H1 (cell line): ENCODE measurements around the gene SLC16A5. TPM values are rescaled to one million over a fixed set of nuclear protein-coding genes. Genes with fewer than 3 reads are reported as not detected.

ENCODE experiments used
- CTCF ChIA-PET: fragments of 300-600 bp; sonication (Branson Sonifier 250); formaldehyde crosslinking; loops from one replicate; lab custom pipeline; 2021; ENCODE audit not compliant: partially characterized antibody; lab: Charles Lee
- POLR2A ChIA-PET: fragments of 300-600 bp; sonication (Branson Sonifier 250); formaldehyde crosslinking; loops from one replicate; lab custom pipeline; 2021; ENCODE audit warnings: inconsistent platforms; ENCODE audit not compliant: partially characterized antibody; lab: Charles Lee
- DNase-seq, 2 experiments: peaks; one replicate each; pipeline versions ENCODE4 v3.0.0 to v3.0.0-alpha.2; 2010 to 2022; ENCODE audit warnings: low spot score in 2 of 2, low read depth in 1 of 2, mixed read lengths in 1 of 2
- FAIRE-seq: peaks from 2 replicates; lab custom pipeline; 2011; peaks lifted over from hg19 to GRCh38; lab: Jason Lieb, UNC
- H2AFZ ChIP-seq: 2 replicates; pipeline ENCODE4 v1.8.1; 2012; ENCODE audit warnings: low read length, inconsistent platforms
- H2AK5ac ChIP-seq: 2 replicates; pipeline ENCODE4 v1.6.1; 2013; ENCODE audit warnings: low read depth, low read length
- H2BK120ac ChIP-seq: replicated peaks from 2 replicates; pipeline ENCODE3; 2013; ENCODE audit warnings: low read depth, low read length, inconsistent platforms
- H2BK12ac ChIP-seq: 2 replicates; pipeline ENCODE4 v1.6.1; 2013; ENCODE audit warnings: low read depth, low read length
- H2BK15ac ChIP-seq: 2 replicates; pipeline ENCODE4 v1.6.1; 2013; ENCODE audit warnings: low read length
- H2BK20ac ChIP-seq: 2 replicates; pipeline ENCODE4 v1.6.1; 2013; ENCODE audit warnings: low read length
- H2BK5ac ChIP-seq: 2 replicates; pipeline ENCODE4 v1.6.1; 2013; ENCODE audit warnings: low read depth, low read length
- H3K14ac ChIP-seq: 2 replicates; pipeline ENCODE4 v1.6.1; 2013; ENCODE audit warnings: inconsistent platforms; ENCODE audit not compliant: insufficient read length
- H3K18ac ChIP-seq: 2 replicates; pipeline ENCODE4 v1.6.1; 2013; ENCODE audit warnings: low read length; ENCODE audit errors: extremely low read depth
- H3K23ac ChIP-seq: 2 replicates; pipeline ENCODE4 v1.6.1; 2013; ENCODE audit warnings: inconsistent platforms; ENCODE audit not compliant: insufficient read length
- H3K23me2 ChIP-seq: 2 replicates; pipeline ENCODE4 v1.6.1; 2013; ENCODE audit warnings: low read depth, low read length
- H3K27ac ChIP-seq: 2 replicates; pipeline ENCODE4 v1.6.1; 2011; ENCODE audit warnings: low read depth, low read length, inconsistent platforms
- H3K27me3 ChIP-seq, 4 experiments: replicated peaks in 1 of 4; 1 replicate in 1 of 4; 2 replicates in 3 of 4; pipeline versions ENCODE4 v1.6.1 to v1.8.1; 2011 to 2013; ENCODE audit warnings: low read length in 3 of 4, mild to moderate bottlenecking in 3 of 4, inconsistent platforms in 2 of 4, mixed read lengths in 2 of 4, moderate library complexity in 1 of 4; ENCODE audit not compliant: control insufficient read depth in 3 of 4, insufficient read depth in 3 of 4; ENCODE audit errors: extremely low read depth in 1 of 4
- H3K36me3 ChIP-seq, 4 experiments: 2 replicates each; pipeline versions ENCODE4 v1.6.1 to v1.8.1; 2011 to 2013; ENCODE audit warnings: mild to moderate bottlenecking in 4 of 4, low read length in 3 of 4, moderate library complexity in 2 of 4, control low read depth in 1 of 4, inconsistent platforms in 1 of 4; ENCODE audit not compliant: insufficient read depth in 4 of 4, control insufficient read depth in 2 of 4
- H3K4ac ChIP-seq: replicated peaks from 2 replicates; pipeline ENCODE3; 2013; ENCODE audit warnings: low read length, low read depth, mixed read lengths, inconsistent platforms; ENCODE audit not compliant: insufficient read length
- H3K4me1 ChIP-seq, 4 experiments: replicated peaks in 1 of 4; 1 replicate in 1 of 4; 2 replicates in 3 of 4; pipeline versions ENCODE4 v1.6.1 to v1.8.1; 2011 to 2013; ENCODE audit warnings: low read length in 3 of 4, inconsistent platforms in 2 of 4, mixed read lengths in 1 of 4; ENCODE audit not compliant: insufficient read depth in 4 of 4, control insufficient read depth in 3 of 4
- H3K4me2 ChIP-seq, 2 experiments: 2 replicates each; pipeline versions ENCODE4 v1.6.1 to v1.8.1; 2011 to 2013; ENCODE audit warnings: low read depth in 2 of 2, low read length in 2 of 2, control low read depth in 1 of 2, inconsistent platforms in 1 of 2, mild to moderate bottlenecking in 1 of 2; ENCODE audit not compliant: insufficient read depth in 1 of 2
- H3K4me3 ChIP-seq, 4 experiments: fragments of 200-600, 300-600 bp in 1 of 4; sonication (generic), shearing (Covaris generic), sonication (Bioruptor Twin) in 1 of 4; 2 replicates each; pipeline versions ENCODE4 v1.5.1 to v1.8.1; 2011 to 2016; ENCODE audit warnings: low read length in 4 of 4, low read depth in 3 of 4, control low read depth in 2 of 4, inconsistent platforms in 2 of 4, mild to moderate bottlenecking in 2 of 4, mixed read lengths in 1 of 4, moderate library complexity in 1 of 4; ENCODE audit not compliant: insufficient read depth in 2 of 4; ENCODE audit errors: extremely low read depth in 1 of 4
- H3K56ac ChIP-seq: replicated peaks from 2 replicates; pipeline ENCODE3; 2013; ENCODE audit warnings: low read depth, mild to moderate bottlenecking, mixed read lengths, low read length, inconsistent platforms; ENCODE audit not compliant: insufficient read length
- H3K79me1 ChIP-seq: 2 replicates; pipeline ENCODE4 v1.6.1; 2013; ENCODE audit warnings: low read depth, low read length, control low read depth
- H3K79me2 ChIP-seq, 2 experiments: 2 replicates each; pipeline versions ENCODE4 v1.6.1 to v1.8.1; 2012 to 2013; ENCODE audit warnings: low read length in 2 of 2, mild to moderate bottlenecking in 2 of 2, inconsistent platforms in 1 of 2; ENCODE audit not compliant: insufficient read depth in 2 of 2, control insufficient read depth in 1 of 2
- H3K9ac ChIP-seq, 4 experiments: replicated peaks in 1 of 4; 1 replicate in 1 of 4; 2 replicates in 3 of 4; pipeline versions ENCODE4 v1.6.1 to v1.8.1; 2011 to 2013; ENCODE audit warnings: low read depth in 3 of 4, low read length in 3 of 4, control low read depth in 2 of 4, mild to moderate bottlenecking in 2 of 4, moderate library complexity in 2 of 4, inconsistent platforms in 1 of 4; ENCODE audit errors: extremely low read depth in 1 of 4
- H3K9me3 ChIP-seq, 2 experiments: 2 replicates each; pipeline versions ENCODE4 v1.6.1 to v1.8.1; 2012 to 2013; ENCODE audit warnings: mild to moderate bottlenecking in 2 of 2, moderate library complexity in 2 of 2, control low read depth in 1 of 2, inconsistent platforms in 1 of 2, low read depth in 1 of 2, low read length in 1 of 2, mixed read lengths in 1 of 2; ENCODE audit not compliant: insufficient read depth in 2 of 2
- H4K20me1 ChIP-seq, 2 experiments: replicated peaks in 1 of 2; 2 replicates each; pipeline versions ENCODE3 to v1.8.1; 2011 to 2013; ENCODE audit warnings: inconsistent platforms in 2 of 2, low read length in 2 of 2, mild to moderate bottlenecking in 1 of 2; ENCODE audit not compliant: insufficient read depth in 2 of 2, control insufficient read depth in 1 of 2
- H4K5ac ChIP-seq: 2 replicates; pipeline ENCODE4 v1.6.1; 2013; ENCODE audit warnings: low read length, low read depth, mixed read lengths, inconsistent platforms; ENCODE audit not compliant: insufficient read length
- H4K8ac ChIP-seq: 2 replicates; pipeline ENCODE4 v1.8.0; 2013; ENCODE audit warnings: mild to moderate bottlenecking, moderate library complexity, low read length, inconsistent platforms; ENCODE audit not compliant: insufficient read depth; ENCODE audit errors: extremely low read depth
- H4K91ac ChIP-seq: replicated peaks from 2 replicates; pipeline ENCODE3; 2013; ENCODE audit warnings: low read length, mixed read lengths, inconsistent platforms; ENCODE audit not compliant: insufficient read length
- ATF2 ChIP-seq: IDR thresholded peaks from 2 replicates; pipeline ENCODE4 v1.6.1; 2012; ENCODE audit warnings: low read length, inconsistent platforms
- CBX8 ChIP-seq: fragments of 300-800, 300-1000 bp; sonication (generic); IDR thresholded peaks from 2 replicates; pipeline ENCODE4 v1.7.1; 2016; ENCODE audit warnings: low read depth, low read length, borderline replicate concordance
- POLR2AphosphoS5 ChIP-seq: IDR thresholded peaks from 2 replicates; pipeline ENCODE4 v1.6.1; 2011; ENCODE audit warnings: low read depth, low read length
- WGBS, 2 experiments: shearing (Covaris generic) in 1 of 2; methylation state at CpG; one replicate each; pipeline versions ENCODE4 v1.1.6 to v1.1.7; 2013 to 2015; ENCODE audit warnings: low lambda C conversion rate in 2 of 2, mixed read lengths in 2 of 2, inconsistent platforms in 1 of 2, low coverage in 1 of 2, missing lambda C conversion rate in 1 of 2; ENCODE audit not compliant: insufficient replicate concordance in 2 of 2, insufficient coverage in 1 of 2, insufficient read length in 1 of 2; ENCODE audit errors: extremely low coverage in 1 of 2, missing lambda C conversion rate in 1 of 2; 5-methylcytosine and 5-hydroxymethylcytosine counted together
- polyA plus RNA-seq, 7 experiments: library from polyadenylated mRNA; depleted of rRNA in 3 of 7; stranded (reverse) in 5 of 7; unstranded in 2 of 7; fragments of >200 nt in 5 of 7; fragments of 200-250 nt in 2 of 7; gene quantifications; 1 replicate in 5 of 7; 2 replicates in 1 of 7; 4 replicates in 1 of 7; pipeline versions ENCODE4 v1.2.1 to v1.2.3, GENCODE V29; 2011 to 2013; ENCODE audit warnings: missing spikeins in 2 of 7, mixed read lengths in 2 of 7
- total RNA-seq: library from RNA; stranded (reverse); fragmentation: NEBNext Ultra II Directional; extraction: Animal tissue kit (Norgen Biotek cat#: 25700); gene quantifications from 2 replicates; pipeline ENCODE4 v1.2.1, GENCODE V29; 2021

The SLC16A5 gene
- total and polyA plus RNA-seq, 2 of the 8 experiments (the other 6 are each of a cell fraction or from before 2014, with no cell fraction given): 17.1 to 34.7 TPM

DNA sequence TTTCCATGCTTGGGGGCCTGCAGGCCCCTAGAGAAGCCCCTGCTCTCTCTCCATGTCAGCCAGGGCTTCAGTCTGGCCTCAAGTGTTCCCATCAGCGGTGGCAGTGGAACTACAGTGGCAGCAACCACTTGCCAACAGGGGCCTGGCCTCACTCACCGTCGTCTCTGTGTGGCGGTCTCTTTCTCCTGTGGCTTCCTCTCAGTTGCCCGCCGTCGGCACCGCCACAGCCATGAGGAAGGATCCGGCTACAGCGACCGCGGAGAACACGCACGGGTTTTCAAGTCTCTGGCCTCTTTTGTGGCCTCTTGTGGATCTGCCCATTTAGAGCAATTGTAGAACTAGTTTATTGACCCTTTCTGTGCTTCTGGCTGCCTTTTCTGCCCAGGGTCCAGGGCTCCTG is 30.6 kb downstream of the SLC16A5 start:
- Histone ChIP-seq H3K18ac (no peak overlapping the region), H3K23me2 (no peaks in the 10 kb centered on the region), H3K4me2 (no peak overlapping the region), H2BK15ac (no peak overlapping the region), H3K14ac (no peak overlapping the region), H3K4ac (no peak overlapping the region), H2AK5ac (no peak overlapping the region), H3K4me1 (no peaks in the 10 kb centered on the region; a peak in 1 of 7 replicates), H3K36me3 (no peaks in the 10 kb centered on the region), H4K91ac (no peak overlapping the region), H3K27ac (no peak overlapping the region), H2BK20ac (no peak overlapping the region), H3K9me3 (no peaks in the 10 kb centered on the region), H3K23ac (no peak overlapping the region), H3K79me2 (no peaks in the 10 kb centered on the region; a peak in 1 of 4 replicates), H3K27me3 (no peaks in the 10 kb centered on the region), H4K5ac (no peak overlapping the region), H4K8ac (no peak overlapping the region), H3K4me3 (no peak overlapping the region), H3K9ac (no peak overlapping the region), H2BK5ac (no peak overlapping the region), H2BK120ac (no peak overlapping the region), H2AFZ (no peak overlapping the region), H4K20me1 (no peaks in the 10 kb centered on the region), H2BK12ac (no peak overlapping the region), H3K79me1 (no peaks in the 10 kb centered on the region; the same call in 1 of the 2 replicates), H3K56ac (no peak overlapping the region)
- CTCF ChIA-PET: interaction anchor here (0.8 to 9.6 kb wide), 9 partner anchors 9 to 83 kb away, joined by 3 to 239 read pairs (median 4); partner anchors contain the start of gene NT5C
- WGBS, 2 experiments: 97% methylated on average over 14 of the region's 14 CpGs; no CpG with 5 or more reads in 1 of the 2 experiments
- no peak for DNase-seq
- no peak for FAIRE-seq
- POLR2A ChIA-PET: interaction anchor here (1.2 to 8.9 kb wide), 3 partner anchors 10 to 56 kb away, joined by 3 to 134 read pairs (median 11); partner anchors contain the start of genes JPT1 and NT5C
- TF ChIP-seq POLR2AphosphoS5 (no peak), CBX8 (no peak), ATF2 (no peak)
